ENCODE measurements around the gene CTBP2. TPM values are rescaled to one million over a fixed set of nuclear protein-coding genes. Genes with fewer than 3 reads are reported as not detected.

The CTBP2 gene
- total RNA-seq, 1 experiment from 2014 or later: 125 TPM

DNA sequence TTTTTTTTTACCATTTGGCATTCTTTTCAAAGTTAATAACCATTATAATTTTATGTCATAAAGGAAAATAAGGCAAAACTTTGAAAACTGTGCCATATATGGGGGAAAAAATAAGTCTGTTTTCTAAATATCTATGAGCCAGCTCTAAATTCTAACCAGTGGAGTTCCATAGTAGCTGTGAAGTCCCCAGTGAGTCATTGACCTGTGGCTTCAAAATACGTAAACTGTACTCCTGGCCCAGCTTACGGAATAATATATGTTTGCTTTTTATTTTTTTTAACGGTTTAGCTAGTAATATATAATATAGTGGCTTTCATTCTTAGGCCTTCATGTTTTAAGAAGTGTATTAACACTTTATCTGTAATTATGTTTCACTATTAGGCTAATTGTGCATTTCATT, 197.9 kb downstream of the CTBP2 start:
- DNase-seq (ENCODE audit: low read depth, low spot score) (no peak), ATAC-seq (no peak)
- intact Hi-C loops (cut with micrococcal nuclease; ENCODE audit: unreplicated experiment) (no loop called here), in situ Hi-C loops (cut with HindIII; ENCODE audit: low pct_unique_long_range_greater_than_20kb, low sequenced_read_pairs) (no loop called here)
- H3K27me3 ChIP-seq (ENCODE audit: control insufficient read depth, insufficient read depth, low read length): no peaks in the 10 kb centered on the region
- TF ChIP-seq TCF7L2 (IDR thresholded peaks at IDR 0.05; ENCODE audit: low read depth, low read length) (no peak), SIN3A (IDR thresholded peaks at IDR 0.05; ENCODE audit: borderline replicate concordance, insufficient read depth, low read depth, low read length) (no peak), POLR2AphosphoS5 (IDR thresholded peaks at IDR 0.05; ENCODE audit: low read depth, low read length) (no peak)
- H3K36me3 ChIP-seq (ENCODE audit: control insufficient read depth, insufficient read depth, low read length): peaks cover 8% of the 10 kb centered on the region; the same call in 1 of the 2 replicates
- no peak overlapping the region for H3K4me3 ChIP-seq (ENCODE audit: low read depth in 2 of 2, low read length in 2 of 2)
- BruUV-seq (replicated peaks): no TSS peak
- ChIA-PET CTCF (interaction anchor here (0.6 kb wide), 1 partner anchor 457 kb away, joined by 4 read pairs; no protein-coding TSS in a partner anchor), POLR2A (interaction anchor here (0.5 to 0.7 kb wide), 2 partner anchors 153 to 196 kb away, joined by 4 to 7 read pairs; no protein-coding TSS in a partner anchor)
- H3K9me3 ChIP-seq (ENCODE audit: control insufficient read depth, insufficient read depth, low read depth, low read length): no peaks in the 10 kb centered on the region
- H3K27ac ChIP-seq (ENCODE audit: low read length): no peak overlapping the region
- H3K4me1 ChIP-seq (ENCODE audit: control insufficient read depth, insufficient read depth, low read length): no peaks in the 10 kb centered on the region; the same call in 1 of the 2 replicates

- in situ Hi-C loops (cut with HindIII; ENCODE audit: low pct_unique_long_range_greater_than_20kb, low sequenced_read_pairs): no loop called here
- no peaks in the 10 kb centered on the region for H3K9me3 ChIP-seq (ENCODE audit: control insufficient read depth, insufficient read depth, low read depth, low read length)
- ChIA-PET POLR2A (no interaction called here), CTCF (no interaction called here)
- no TSS peak for BruUV-seq (replicated peaks)
- no peaks in the 10 kb centered on the region; the same call in 1 of the 2 replicates for H3K4me1 ChIP-seq (ENCODE audit: control insufficient read depth, insufficient read depth, low read length)
- no peaks in the 10 kb centered on the region for H3K27me3 ChIP-seq (ENCODE audit: control insufficient read depth, insufficient read depth, low read length)
- H3K36me3 ChIP-seq (ENCODE audit: control insufficient read depth, insufficient read depth, low read length): 0 out of 2 replicates have a peak, but pooled peaks cover under 1% of the 10 kb centered on the region
- DNase-seq (ENCODE audit: low read depth, low spot score) (no peak), ATAC-seq (no peak)
- H3K4me3 ChIP-seq (ENCODE audit: low read depth in 2 of 2, low read length in 2 of 2): no peak overlapping the region
- intact Hi-C loops (cut with micrococcal nuclease; ENCODE audit: unreplicated experiment): no loop called here
- no peak overlapping the region for H3K27ac ChIP-seq (ENCODE audit: low read length)
- TF ChIP-seq, protein P1, sequence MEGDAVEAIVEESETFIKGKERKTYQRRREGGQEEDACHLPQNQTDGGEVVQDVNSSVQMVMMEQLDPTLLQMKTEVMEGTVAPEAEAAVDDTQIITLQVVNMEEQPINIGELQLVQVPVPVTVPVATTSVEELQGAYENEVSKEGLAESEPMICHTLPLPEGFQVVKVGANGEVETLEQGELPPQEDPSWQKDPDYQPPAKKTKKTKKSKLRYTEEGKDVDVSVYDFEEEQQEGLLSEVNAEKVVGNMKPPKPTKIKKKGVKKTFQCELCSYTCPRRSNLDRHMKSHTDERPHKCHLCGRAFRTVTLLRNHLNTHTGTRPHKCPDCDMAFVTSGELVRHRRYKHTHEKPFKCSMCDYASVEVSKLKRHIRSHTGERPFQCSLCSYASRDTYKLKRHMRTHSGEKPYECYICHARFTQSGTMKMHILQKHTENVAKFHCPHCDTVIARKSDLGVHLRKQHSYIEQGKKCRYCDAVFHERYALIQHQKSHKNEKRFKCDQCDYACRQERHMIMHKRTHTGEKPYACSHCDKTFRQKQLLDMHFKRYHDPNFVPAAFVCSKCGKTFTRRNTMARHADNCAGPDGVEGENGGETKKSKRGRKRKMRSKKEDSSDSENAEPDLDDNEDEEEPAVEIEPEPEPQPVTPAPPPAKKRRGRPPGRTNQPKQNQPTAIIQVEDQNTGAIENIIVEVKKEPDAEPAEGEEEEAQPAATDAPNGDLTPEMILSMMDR (IDR thresholded peaks at IDR 0.05): no peak
- TF ChIP-seq TCF7L2 (IDR thresholded peaks at IDR 0.05; ENCODE audit: low read depth, low read length) (no peak), POLR2AphosphoS5 (IDR thresholded peaks at IDR 0.05; ENCODE audit: low read depth, low read length) (no peak), SIN3A (IDR thresholded peaks at IDR 0.05; ENCODE audit: borderline replicate concordance, insufficient read depth, low read depth, low read length) (no peak)
- TF ChIP-seq, protein P2, sequence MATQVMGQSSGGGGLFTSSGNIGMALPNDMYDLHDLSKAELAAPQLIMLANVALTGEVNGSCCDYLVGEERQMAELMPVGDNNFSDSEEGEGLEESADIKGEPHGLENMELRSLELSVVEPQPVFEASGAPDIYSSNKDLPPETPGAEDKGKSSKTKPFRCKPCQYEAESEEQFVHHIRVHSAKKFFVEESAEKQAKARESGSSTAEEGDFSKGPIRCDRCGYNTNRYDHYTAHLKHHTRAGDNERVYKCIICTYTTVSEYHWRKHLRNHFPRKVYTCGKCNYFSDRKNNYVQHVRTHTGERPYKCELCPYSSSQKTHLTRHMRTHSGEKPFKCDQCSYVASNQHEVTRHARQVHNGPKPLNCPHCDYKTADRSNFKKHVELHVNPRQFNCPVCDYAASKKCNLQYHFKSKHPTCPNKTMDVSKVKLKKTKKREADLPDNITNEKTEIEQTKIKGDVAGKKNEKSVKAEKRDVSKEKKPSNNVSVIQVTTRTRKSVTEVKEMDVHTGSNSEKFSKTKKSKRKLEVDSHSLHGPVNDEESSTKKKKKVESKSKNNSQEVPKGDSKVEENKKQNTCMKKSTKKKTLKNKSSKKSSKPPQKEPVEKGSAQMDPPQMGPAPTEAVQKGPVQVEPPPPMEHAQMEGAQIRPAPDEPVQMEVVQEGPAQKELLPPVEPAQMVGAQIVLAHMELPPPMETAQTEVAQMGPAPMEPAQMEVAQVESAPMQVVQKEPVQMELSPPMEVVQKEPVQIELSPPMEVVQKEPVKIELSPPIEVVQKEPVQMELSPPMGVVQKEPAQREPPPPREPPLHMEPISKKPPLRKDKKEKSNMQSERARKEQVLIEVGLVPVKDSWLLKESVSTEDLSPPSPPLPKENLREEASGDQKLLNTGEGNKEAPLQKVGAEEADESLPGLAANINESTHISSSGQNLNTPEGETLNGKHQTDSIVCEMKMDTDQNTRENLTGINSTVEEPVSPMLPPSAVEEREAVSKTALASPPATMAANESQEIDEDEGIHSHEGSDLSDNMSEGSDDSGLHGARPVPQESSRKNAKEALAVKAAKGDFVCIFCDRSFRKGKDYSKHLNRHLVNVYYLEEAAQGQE (IDR thresholded peaks at IDR 0.05; ENCODE audit: insufficient read depth in 1 of 2, low read depth in 2 of 2, low read length in 1 of 2): no peak
These were observed 199.2 kb downstream of the CTBP2 start for GRCh38 chr10:124961248-124961570.

GRCh38 chr10:124959564-124959963, 200.8 kb downstream of the CTBP2 start:
- intact Hi-C loops (cut with micrococcal nuclease; ENCODE audit: unreplicated experiment) (no loop called here), in situ Hi-C loops (cut with HindIII; ENCODE audit: low pct_unique_long_range_greater_than_20kb, low sequenced_read_pairs) (no loop called here)
- no peaks in the 10 kb centered on the region for H3K9me3 ChIP-seq (ENCODE audit: control insufficient read depth, insufficient read depth, low read depth, low read length)
- H3K27ac ChIP-seq (ENCODE audit: low read length): no peak overlapping the region
- no peaks in the 10 kb centered on the region; the same call in 1 of the 2 replicates for H3K4me1 ChIP-seq (ENCODE audit: control insufficient read depth, insufficient read depth, low read length)
- ChIA-PET POLR2A (no interaction called here), CTCF (no interaction called here)
- TF ChIP-seq SIN3A (IDR thresholded peaks at IDR 0.05; ENCODE audit: borderline replicate concordance, insufficient read depth, low read depth, low read length): no peak
- TF ChIP-seq TCF7L2 (IDR thresholded peaks at IDR 0.05; ENCODE audit: low read depth, low read length): no peak
- TF ChIP-seq POLR2AphosphoS5 (IDR thresholded peaks at IDR 0.05; ENCODE audit: low read depth, low read length): no peak
- TF ChIP-seq, protein P1 (IDR thresholded peaks at IDR 0.05): no peak
- TF ChIP-seq, protein P2 (IDR thresholded peaks at IDR 0.05; ENCODE audit: insufficient read depth in 1 of 2, low read depth in 2 of 2, low read length in 1 of 2): no peak
- ATAC-seq (no peak), DNase-seq (ENCODE audit: low read depth, low spot score) (no peak)
- H3K27me3 ChIP-seq (ENCODE audit: control insufficient read depth, insufficient read depth, low read length): no peaks in the 10 kb centered on the region
- no TSS peak for BruUV-seq (replicated peaks)
- H3K4me3 ChIP-seq (ENCODE audit: low read depth in 2 of 2, low read length in 2 of 2): no peak overlapping the region
- H3K36me3 ChIP-seq (ENCODE audit: control insufficient read depth, insufficient read depth, low read length): no peaks in the 10 kb centered on the region

Data from Panc1 (cell line).